ENCODE measurements around the gene XYLT1. TPM values are rescaled to one million over a fixed set of nuclear protein-coding genes. Genes with fewer than 3 reads are reported as not detected.

The XYLT1 gene
- total and polyA plus RNA-seq, 9 of the 15 experiments (the other 6 are each of a cell fraction or from before 2014, with no cell fraction given): 0.03 to 0.09 (median 0.08) TPM; not detected in 6

DNA sequence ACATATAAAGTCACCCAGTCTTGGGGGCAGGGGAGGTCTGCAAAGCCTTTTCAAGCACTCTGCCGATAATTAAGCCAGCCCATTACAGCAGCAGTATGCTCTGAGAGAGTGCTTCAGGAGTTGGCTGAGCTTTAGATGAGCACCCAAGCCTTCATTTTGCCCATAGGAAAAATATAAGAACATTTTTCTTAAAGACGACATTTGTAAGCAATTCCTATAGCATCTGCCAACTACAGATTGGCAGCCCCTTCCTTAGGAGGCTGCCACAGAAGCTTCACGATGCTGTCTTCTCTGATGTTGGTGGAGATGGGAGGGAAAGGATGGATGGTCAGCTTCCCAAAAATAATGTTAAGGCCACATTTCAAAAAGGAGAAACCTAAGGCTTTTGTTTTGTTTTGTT lies 367.5 kb downstream of the XYLT1 start:
- ChIA-PET POLR2A (no interaction called here), CTCF (ENCODE audit: low intra/inter-chr PET ratio) (no interaction called here)
- Histone ChIP-seq H3K27ac (ENCODE audit: extremely low read depth, low read depth, low read length) (no peak overlapping the region), H3K4me1 (replicated peaks in 1 of 2; ENCODE audit: control insufficient read depth in 2 of 2, insufficient read depth in 2 of 2, low read length in 2 of 2) (no peaks in the 10 kb centered on the region), H3K9ac (ENCODE audit: insufficient read depth in 1 of 2, low read depth in 2 of 2, low read length in 2 of 2) (no peak overlapping the region), H3K4me3 (no peak overlapping the region), H2AFZ (ENCODE audit: low read depth, low read length) (no peak overlapping the region), H3K79me2 (ENCODE audit: control insufficient read depth, insufficient read depth, low read length) (no peaks in the 10 kb centered on the region), H3K9me3 (replicated peaks; ENCODE audit: control insufficient read depth, insufficient read depth, low read depth, low read length) (no peaks in the 10 kb centered on the region), H3K9me1 (ENCODE audit: control insufficient read depth, insufficient read depth, low read length) (no peaks in the 10 kb centered on the region), H3K36me3 (ENCODE audit: control insufficient read depth, insufficient read depth, low read length) (no peaks in the 10 kb centered on the region), H3K27me3 (ENCODE audit: control insufficient read depth in 2 of 2, insufficient read depth in 2 of 2, low read length in 2 of 2) (no peaks in the 10 kb centered on the region), H4K20me1 (replicated peaks; ENCODE audit: control insufficient read depth, insufficient read depth, low read length) (peaks cover 35% of the 10 kb centered on the region), H3K4me2 (ENCODE audit: insufficient read depth, low read length) (no peak overlapping the region)
- no TSS peak for BruUV-seq (replicated peaks)
- intact Hi-C loops (cut with micrococcal nuclease) (no loop called here), in situ Hi-C loops (cut with MboI) (no loop called here)
- FAIRE-seq (no peak), DNase-seq (ENCODE audit: extremely low read depth in 1 of 4, low spot score in 3 of 4) (no peak), ATAC-seq (no peak)
- 34% methylated on average over 3 of the region's 3 CpGs for WGBS (ENCODE audit: insufficient coverage, low coverage, missing lambda C conversion rate)
- TF ChIP-seq ZNF316 (IDR thresholded peaks at IDR 0.05) (no peak), DPF2 (IDR thresholded peaks at IDR 0.05) (no peak), ZNF174 (CRISPR knock-in tag; IDR thresholded peaks at IDR 0.05) (no peak), CEBPG (CRISPR knock-in tag; IDR thresholded peaks at IDR 0.05) (no peak), CEBPG (tag; conservative IDR thresholded peaks at IDR 0.05 in 1 of 2, IDR thresholded peaks at IDR 0.05 in 1 of 2) (no peak), KAT2B (IDR thresholded peaks at IDR 0.05; ENCODE audit: low read depth, low read length) (no peak), GTF2E2 (tag; IDR thresholded peaks at IDR 0.05) (no peak), MIER1 (IDR thresholded peaks at IDR 0.05; ENCODE audit: low read depth) (no peak)
- TF ChIP-seq, protein P1, sequence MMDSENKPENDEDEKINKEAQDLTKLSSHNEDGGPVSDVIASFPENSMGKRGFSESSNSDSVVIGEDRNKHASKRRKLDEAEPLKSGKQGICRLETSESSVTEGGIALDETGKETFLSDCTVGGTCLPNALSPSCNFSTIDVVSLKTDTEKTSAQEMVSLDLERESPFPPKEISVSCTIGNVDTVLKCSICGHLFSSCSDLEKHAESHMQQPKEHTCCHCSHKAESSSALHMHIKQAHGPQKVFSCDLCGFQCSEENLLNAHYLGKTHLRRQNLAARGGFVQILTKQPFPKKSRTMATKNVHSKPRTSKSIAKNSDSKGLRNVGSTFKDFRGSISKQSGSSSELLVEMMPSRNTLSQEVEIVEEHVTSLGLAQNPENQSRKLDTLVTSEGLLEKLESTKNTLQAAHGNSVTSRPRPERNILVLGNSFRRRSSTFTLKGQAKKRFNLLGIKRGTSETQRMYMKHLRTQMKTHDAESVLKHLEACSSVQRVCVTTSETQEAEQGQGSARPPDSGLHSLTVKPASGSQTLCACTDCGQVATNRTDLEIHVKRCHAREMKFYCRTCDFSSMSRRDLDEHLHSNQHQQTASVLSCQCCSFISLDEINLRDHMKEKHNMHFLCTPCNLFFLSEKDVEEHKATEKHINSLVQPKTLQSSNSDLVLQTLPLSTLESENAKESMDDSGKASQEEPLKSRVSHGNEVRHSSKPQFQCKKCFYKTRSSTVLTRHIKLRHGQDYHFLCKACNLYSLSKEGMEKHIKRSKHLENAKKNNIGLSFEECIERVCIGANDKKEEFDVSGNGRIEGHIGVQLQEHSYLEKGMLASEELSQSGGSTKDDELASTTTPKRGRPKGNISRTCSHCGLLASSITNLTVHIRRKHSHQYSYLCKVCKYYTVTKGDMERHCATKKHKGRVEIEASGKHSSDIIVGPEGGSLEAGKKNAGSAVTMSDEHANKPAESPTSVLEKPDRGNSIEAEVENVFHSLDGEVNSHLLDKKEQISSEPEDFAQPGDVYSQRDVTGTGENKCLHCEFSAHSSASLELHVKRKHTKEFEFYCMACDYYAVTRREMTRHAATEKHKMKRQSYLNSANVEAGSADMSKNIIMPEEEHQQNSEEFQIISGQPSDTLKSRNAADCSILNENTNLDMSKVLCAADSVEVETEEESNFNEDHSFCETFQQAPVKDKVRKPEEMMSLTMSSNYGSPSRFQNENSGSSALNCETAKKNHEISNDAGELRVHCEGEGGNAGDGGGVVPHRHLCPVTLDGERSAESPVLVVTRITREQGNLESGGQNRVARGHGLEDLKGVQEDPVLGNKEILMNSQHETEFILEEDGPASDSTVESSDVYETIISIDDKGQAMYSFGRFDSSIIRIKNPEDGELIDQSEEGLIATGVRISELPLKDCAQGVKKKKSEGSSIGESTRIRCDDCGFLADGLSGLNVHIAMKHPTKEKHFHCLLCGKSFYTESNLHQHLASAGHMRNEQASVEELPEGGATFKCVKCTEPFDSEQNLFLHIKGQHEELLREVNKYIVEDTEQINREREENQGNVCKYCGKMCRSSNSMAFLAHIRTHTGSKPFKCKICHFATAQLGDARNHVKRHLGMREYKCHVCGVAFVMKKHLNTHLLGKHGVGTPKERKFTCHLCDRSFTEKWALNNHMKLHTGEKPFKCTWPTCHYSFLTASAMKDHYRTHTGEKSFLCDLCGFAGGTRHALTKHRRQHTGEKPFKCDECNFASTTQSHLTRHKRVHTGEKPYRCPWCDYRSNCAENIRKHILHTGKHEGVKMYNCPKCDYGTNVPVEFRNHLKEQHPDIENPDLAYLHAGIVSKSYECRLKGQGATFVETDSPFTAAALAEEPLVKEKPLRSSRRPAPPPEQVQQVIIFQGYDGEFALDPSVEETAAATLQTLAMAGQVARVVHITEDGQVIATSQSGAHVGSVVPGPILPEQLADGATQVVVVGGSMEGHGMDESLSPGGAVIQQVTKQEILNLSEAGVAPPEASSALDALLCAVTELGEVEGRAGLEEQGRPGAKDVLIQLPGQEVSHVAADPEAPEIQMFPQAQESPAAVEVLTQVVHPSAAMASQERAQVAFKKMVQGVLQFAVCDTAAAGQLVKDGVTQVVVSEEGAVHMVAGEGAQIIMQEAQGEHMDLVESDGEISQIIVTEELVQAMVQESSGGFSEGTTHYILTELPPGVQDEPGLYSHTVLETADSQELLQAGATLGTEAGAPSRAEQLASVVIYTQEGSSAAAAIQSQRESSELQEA (IDR thresholded peaks at IDR 0.05; ENCODE audit: low read depth): no peak
- TF ChIP-seq, protein P2, sequence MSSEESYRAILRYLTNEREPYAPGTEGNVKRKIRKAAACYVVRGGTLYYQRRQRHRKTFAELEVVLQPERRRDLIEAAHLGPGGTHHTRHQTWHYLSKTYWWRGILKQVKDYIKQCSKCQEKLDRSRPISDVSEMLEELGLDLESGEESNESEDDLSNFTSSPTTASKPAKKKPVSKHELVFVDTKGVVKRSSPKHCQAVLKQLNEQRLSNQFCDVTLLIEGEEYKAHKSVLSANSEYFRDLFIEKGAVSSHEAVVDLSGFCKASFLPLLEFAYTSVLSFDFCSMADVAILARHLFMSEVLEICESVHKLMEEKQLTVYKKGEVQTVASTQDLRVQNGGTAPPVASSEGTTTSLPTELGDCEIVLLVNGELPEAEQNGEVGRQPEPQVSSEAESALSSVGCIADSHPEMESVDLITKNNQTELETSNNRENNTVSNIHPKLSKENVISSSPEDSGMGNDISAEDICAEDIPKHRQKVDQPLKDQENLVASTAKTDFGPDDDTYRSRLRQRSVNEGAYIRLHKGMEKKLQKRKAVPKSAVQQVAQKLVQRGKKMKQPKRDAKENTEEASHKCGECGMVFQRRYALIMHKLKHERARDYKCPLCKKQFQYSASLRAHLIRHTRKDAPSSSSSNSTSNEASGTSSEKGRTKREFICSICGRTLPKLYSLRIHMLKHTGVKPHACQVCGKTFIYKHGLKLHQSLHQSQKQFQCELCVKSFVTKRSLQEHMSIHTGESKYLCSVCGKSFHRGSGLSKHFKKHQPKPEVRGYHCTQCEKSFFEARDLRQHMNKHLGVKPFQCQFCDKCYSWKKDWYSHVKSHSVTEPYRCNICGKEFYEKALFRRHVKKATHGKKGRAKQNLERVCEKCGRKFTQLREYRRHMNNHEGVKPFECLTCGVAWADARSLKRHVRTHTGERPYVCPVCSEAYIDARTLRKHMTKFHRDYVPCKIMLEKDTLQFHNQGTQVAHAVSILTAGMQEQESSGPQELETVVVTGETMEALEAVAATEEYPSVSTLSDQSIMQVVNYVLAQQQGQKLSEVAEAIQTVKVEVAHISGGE (CRISPR knock-in tag; IDR thresholded peaks at IDR 0.05): no peak
- TF ChIP-seq, protein P3, sequence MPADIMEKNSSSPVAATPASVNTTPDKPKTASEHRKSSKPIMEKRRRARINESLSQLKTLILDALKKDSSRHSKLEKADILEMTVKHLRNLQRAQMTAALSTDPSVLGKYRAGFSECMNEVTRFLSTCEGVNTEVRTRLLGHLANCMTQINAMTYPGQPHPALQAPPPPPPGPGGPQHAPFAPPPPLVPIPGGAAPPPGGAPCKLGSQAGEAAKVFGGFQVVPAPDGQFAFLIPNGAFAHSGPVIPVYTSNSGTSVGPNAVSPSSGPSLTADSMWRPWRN (IDR thresholded peaks at IDR 0.05; ENCODE audit: low read depth): no peak

All from K562 (cell line).